ENCODE measurements around the gene LRP10.

- no peak for TF ChIP-seq CTCF (IDR thresholded peaks at IDR 0.05; ENCODE audit: poor library complexity)
- no peak for TF ChIP-seq EZH2 (IDR thresholded peaks at IDR 0.05; ENCODE audit: borderline replicate concordance)
These were observed 34.3 kb upstream of the LRP10 start for GRCh38 chr14:22837114-22837749.

All from hepatocyte (in vitro differentiated cells).